Caki2 (cell line): ENCODE measurements around the gene ORAI3. TPM values are rescaled to one million over a fixed set of nuclear protein-coding genes. Genes with fewer than 3 reads are reported as not detected.

Experiments used
- DNase-seq: peaks from one replicate; pipeline ENCODE4 v3.0.0-alpha.2; 2015; ENCODE audit warnings: low read depth
- in situ Hi-C: cut with HindIII; loops from 2 replicates; pipeline ENCODE4 v1.10.0; 2016; ENCODE audit warnings: low sequenced_read_pairs, low pct_unique_long_range_greater_than_20kb, mixed read lengths
- total RNA-seq: library from RNA; depleted of rRNA; stranded (reverse); fragments of >200 nt; shearing (Covaris generic); gene quantifications from 2 replicates; pipeline ENCODE4 v1.2.3, GENCODE V29; 2014; ENCODE audit warnings: low replicate concordance

The ORAI3 gene
- total RNA-seq, 1 experiment from 2014 or later: 82.7 TPM

- in situ Hi-C loops: no loop called here
- peak; percentile 100 for DNase-seq
These were observed 26.4 kb upstream of the ORAI3 start for GRCh38 chr16:30922420-30922959.

GRCh38 chr16:30922960-30923535, 25.8 kb upstream of the ORAI3 start:
- in situ Hi-C loops: no loop called here

DNA sequence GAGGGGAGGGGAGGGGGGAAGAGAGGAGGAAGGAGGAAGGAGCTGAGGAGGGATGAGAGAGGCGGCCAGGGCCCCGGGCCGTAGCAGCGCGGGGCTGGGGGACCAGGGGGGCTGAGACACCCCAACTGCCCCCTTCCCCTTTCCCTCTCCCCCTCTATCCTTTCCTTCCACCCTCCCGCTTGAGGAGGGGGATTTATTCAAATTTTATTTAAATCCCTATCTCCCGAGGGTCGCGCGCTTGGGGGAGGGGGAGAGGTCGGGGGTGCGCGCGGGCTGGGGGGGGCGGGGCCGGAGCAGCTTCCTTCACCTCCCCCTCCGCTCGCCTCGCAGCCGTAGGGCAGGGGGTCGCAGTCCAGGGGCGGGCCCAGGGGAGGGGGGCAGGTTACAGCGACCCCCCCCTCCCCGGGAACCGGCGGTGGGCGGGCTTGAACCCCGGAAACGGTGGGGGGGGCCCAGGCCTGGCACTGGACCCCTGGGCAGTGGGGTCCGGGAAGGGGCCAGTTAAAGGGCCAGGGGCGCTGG, 25.3 kb upstream of the ORAI3 start, which contains the start of gene FBXL19:
TSS of gene FBXL19 (plus strand) at position 19 of the 522 bp plus-strand sequence. CDS start 2,183 bp downstream, outside the sequence.
- no peak for DNase-seq
- in situ Hi-C loops: no loop called here

More at GRCh38 chr16:30922960-30923535, 25.8 kb upstream of the ORAI3 start:
- peak; percentile 100 for DNase-seq

GRCh38 chr16:30924076-30924912, 24.6 kb upstream of the ORAI3 start:
- no peak for DNase-seq
- in situ Hi-C loops: no loop called here

- in situ Hi-C loops: loop anchor here (25.0 kb wide), 1 partner anchor 163 kb away; the partner anchor contains the start of genes CFAP119 and RNF40
- DNase-seq: no peak
These were observed 23.8 kb upstream of the ORAI3 start for GRCh38 chr16:30924913-30925631.

DNA sequence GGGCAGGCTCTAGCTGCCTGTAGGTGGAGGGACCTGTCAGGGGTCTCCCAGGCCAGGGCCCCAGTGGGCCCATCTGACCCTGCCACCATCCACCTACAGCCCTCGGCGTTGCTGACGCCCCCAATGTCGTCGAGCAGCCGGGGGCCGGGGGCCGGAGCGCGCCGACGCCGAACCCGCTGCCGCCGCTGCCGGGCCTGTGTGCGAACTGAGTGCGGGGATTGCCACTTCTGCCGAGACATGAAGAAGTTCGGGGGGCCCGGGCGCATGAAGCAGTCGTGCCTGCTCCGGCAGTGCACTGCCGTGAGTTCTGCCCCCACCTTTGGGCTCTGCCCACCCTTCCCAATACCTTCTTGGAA, 23.3 kb upstream of the ORAI3 start:
- no peak for DNase-seq
- in situ Hi-C loops: loop anchor here (25.0 kb wide), 1 partner anchor 163 kb away; the partner anchor contains the start of genes CFAP119 and RNF40

GRCh38 chr16:30925995-30926811, 22.7 kb upstream of the ORAI3 start:
- in situ Hi-C loops: loop anchor here (25.0 kb wide), 1 partner anchor 164 kb away; the partner anchor contains the start of genes CFAP119 and RNF40

GRCh38 chr16:30926937-30927788, 21.7 kb upstream of the ORAI3 start:
- no peak for DNase-seq
- in situ Hi-C loops: loop anchor here (25.0 kb wide), 1 partner anchor 165 kb away; the partner anchor contains the start of genes CFAP119 and RNF40

More at GRCh38 chr16:30925995-30926811, 22.7 kb upstream of the ORAI3 start:
- no peak for DNase-seq

DNA sequence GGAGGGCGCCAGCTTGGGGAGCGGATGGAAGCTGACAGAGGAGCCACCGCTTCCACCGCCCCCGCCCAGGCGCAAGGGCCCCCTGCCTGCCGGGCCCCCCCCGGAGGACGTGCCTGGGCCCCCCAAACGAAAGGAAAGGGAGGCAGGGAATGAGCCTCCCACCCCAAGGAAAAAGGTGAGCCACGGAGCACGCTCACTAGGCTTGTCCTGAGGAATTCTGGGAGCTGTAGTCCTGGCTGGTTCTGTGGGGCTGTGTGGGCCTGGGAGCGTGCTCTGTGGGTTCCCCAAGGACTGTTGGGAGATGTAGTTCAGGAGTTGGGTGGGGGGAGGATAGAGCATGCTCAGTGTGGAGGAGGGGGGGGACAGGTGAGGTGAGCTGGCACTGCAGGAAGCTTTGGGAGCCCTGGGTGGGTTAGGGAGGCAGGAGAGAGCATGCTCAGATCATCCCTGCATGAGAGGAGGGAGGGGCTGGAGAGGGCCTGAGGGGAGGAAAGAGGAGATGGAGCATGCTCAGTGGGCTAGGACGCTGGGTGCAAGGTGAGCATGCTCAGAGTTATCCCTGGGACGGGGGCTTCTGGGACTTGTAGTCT, 21.0 kb upstream of the ORAI3 start:
- in situ Hi-C loops: loop anchor here (25.0 kb wide), 1 partner anchor 166 kb away; the partner anchor contains the start of genes CFAP119 and RNF40
- DNase-seq: peak; percentile 66

- no peak for DNase-seq
- in situ Hi-C loops: loop anchor here (25.0 kb wide), 1 partner anchor 166 kb away; the partner anchor contains the start of genes CFAP119 and RNF40
These were observed 20.5 kb upstream of the ORAI3 start for GRCh38 chr16:30928390-30928789.

DNA sequence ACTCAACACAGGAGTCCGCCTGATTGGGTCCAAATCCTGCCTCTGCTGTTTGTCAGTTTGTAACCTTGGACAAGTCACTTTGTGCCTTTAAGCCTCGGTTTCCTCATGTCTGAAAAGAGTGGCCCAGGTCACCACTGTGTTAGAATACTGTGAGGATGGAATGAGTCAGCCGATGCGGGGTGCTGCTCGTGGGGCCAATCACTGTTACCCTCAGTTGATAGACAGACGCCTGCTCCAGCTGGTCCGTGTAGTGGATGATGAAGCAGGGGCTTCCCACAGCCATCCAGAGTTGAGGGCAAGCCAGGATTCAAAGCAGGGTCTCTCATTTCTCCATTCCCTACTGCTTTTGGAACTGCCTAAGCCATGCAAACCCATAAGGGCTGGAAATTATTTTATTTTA, 19.7 kb upstream of the ORAI3 start:
- in situ Hi-C loops: loop anchor here (25.0 kb wide), 1 partner anchor 167 kb away; the partner anchor contains the start of genes CFAP119 and RNF40

DNA sequence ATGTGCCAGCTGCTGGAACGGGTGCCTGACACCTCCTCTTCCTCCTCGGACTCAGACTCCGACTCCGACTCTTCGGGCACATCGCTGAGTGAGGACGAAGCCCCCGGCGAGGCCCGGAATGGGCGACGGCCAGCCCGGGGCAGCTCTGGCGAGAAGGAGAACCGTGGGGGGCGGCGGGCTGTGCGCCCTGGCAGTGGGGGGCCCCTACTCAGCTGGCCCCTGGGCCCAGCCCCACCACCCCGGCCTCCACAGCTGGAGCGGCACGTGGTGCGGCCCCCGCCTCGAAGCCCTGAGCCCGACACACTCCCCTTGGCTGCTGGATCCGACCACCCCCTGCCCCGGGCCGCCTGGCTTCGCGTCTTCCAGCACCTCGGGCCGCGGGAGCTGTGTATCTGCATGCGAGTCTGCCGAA, 18.7 kb upstream of the ORAI3 start:
- DNase-seq: no peak
- in situ Hi-C loops: loop anchor here (25.0 kb wide), 1 partner anchor 168 kb away; the partner anchor contains the start of genes CFAP119 and RNF40

More for the DNA sequence above, 19.7 kb upstream of the ORAI3 start:
- no peak for DNase-seq

- DNase-seq: no peak
- in situ Hi-C loops: loop anchor here (25.0 kb wide), 1 partner anchor 169 kb away; the partner anchor contains the start of genes CFAP119 and RNF40
These were observed 17.7 kb upstream of the ORAI3 start for GRCh38 chr16:30931068-30931650.

DNA sequence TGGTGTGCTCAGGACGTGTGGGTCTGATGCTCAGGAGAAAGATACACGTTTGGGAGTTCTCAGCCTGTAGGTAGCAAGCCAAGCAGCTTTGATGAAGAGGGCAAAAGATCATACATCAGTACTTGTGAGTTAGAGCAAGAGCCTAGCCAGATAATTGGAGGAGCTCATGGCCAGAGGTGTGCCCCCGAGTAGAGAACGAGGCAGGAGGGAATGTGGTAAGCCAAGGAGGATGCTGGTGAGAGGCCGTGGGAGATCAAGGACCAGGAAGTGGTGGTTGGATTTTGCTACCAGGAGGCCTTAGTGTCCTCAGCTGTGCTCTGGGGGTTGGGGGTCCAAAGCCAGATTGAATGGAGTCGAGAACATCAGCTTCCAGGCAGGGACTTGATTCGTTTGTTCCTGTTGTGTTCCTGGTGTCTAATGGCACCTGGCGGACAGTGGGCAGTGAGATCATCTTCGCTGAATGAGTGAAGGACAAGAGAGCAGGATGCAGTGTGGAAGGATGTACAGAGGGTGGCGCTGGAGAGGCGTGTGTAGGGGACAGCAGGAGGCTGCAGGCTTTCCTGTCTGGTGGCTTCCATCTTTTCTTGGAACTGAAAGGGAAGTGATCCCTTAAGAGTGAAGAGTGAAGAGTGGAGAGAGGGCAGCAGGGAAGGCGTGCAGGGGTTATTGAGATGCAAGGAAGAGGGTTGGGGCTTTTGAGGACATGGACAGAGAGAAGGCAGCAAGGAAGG, 13.9 kb upstream of the ORAI3 start:
- peak; percentile 74 for DNase-seq
- in situ Hi-C loops: loop anchor here (25.0 kb wide), 1 partner anchor 173 kb away; the partner anchor contains the start of genes CFAP119 and RNF40

DNA sequence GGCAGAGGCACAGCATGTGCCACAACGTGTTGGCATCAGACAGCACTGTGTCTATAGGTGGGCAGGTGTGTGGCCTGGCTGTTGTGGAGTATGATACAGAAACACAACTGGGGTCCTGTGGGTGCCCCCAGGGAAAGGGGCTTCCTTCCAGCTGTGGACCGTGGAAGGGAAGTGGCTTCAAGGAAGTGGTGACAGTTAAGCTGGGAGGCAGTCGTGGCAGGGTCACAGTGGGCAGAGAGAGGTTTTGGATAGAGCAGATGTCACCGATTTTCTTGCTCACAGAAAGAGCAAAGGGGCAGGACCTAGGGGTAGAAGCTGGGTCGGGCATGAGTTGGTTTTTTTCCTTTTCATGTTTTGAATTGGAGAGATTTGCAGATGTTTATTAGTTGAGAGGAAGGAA, 11.2 kb upstream of the ORAI3 start:
- in situ Hi-C loops: loop anchor here (25.0 kb wide), 1 partner anchor 175 kb away; the partner anchor contains the start of genes CFAP119 and RNF40
- DNase-seq: no peak
